ENCODE measurements around the gene CD4. TPM values are rescaled to one million over a fixed set of nuclear protein-coding genes. Genes with fewer than 3 reads are reported as not detected.
"Not testable (repeated sequence)": the region's sequence is repeated elsewhere in the genome, so short reads cannot be mapped to it uniquely, and the experiment has no call there.

Gene CD4
- total RNA-seq (10 to 100 TPM in 1 of 5 donors, 1 to 10 TPM in 2, not detected in 2; 7.2 to 25.9 (median 9.7) TPM), polyA plus RNA-seq (1 to 10 TPM; 2.0 to 7.3 (median 3.9) TPM)
- long read RNA-seq, donor 1 = 0 reads
- long read RNA-seq, donor 2, partial matches to known transcripts = 0 of 1 reads
- long read RNA-seq, donor 2, other reads (novel, unspliced or antisense) = 0 of 1 reads
- long read RNA-seq, donor 3, partial matches to known transcripts = 0 of 1 reads
- long read RNA-seq, donor 3, other reads (novel, unspliced or antisense) = 0 of 1 reads
- long read RNA-seq, donor 4 = 0 reads
- long read RNA-seq, donor 5, partial matches to known transcripts = 9 of 11 reads
- long read RNA-seq, donor 5, other reads (novel, unspliced or antisense) = 0 of 11 reads
- long read RNA-seq, donor 6, partial matches to known transcripts = 0 of 3 reads
- long read RNA-seq, donor 6, other reads (novel, unspliced or antisense) = 0 of 3 reads
- long read RNA-seq, donor 7 = 0 reads
- long read RNA-seq, donor 8, partial matches to known transcripts = 5 of 5 reads
- long read RNA-seq, donor 8, other reads (novel, unspliced or antisense) = 0 of 5 reads
- long read RNA-seq, donor 9 = 0 reads
- long read RNA-seq, donor 10, partial matches to known transcripts = 0 of 1 reads
- long read RNA-seq, donor 10, other reads (novel, unspliced or antisense) = 0 of 1 reads

DNA sequence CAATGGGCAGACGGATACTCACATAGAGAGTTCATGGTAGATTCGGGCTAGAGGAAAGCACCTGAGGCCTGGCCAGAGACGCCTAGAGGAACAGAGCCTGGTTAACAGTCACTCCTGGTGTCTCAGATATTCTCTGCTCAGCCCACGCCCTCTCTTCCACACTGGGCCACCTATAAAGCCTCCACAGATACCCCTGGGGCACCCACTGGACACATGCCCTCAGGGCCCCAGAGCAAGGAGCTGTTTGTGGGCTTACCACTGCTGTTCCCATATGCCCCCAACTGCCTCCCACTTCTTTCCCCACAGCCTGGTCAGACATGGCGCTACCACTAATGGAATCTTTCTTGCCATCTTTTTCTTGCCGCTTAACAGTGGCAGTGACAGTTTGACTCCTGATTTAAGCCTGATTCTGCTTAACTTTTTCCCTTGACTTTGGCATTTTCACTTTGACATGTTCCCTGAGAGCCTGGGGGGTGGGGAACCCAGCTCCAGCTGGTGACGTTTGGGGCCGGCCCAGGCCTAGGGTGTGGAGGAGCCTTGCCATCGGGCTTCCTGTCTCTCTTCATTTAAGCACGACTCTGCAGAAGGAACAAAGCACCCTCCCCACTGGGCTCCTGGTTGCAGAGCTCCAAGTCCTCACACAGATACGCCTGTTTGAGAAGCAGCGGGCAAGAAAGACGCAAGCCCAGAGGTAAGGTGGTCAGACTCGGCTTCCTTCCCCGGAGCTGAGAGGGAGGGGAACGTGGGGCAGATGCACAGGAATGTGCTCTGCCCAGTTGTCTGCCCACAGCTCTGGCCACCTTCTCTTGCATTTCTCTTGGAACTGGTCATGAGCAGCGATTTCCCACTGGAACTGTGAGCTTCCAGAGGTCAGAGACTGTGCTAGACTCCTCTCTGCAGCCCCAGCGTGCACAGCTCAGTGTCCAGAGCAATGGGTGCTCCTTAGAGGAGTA lies at the start of gene CD4:
CD4 (plus strand) TSS at position 557 of the 953 bp plus-strand sequence. CDS start 10,611 bp downstream, outside the sequence.
- Histone ChIP-seq H3K36me3 (no peaks in the 10 kb centered on the region), H3K4me1 (peaks cover 0 to 23% (median 3%) of the 10 kb centered on the region in 4 donors), H3K9me3 (no peaks in the 10 kb centered on the region), H3K27ac (peak within 1 kb of the TSS in 3 of 5 donors; percentile 50 to 76 (median 51)), H3K4me3 (peak within 1 kb of the TSS; percentile 14 to 32 (median 20)), H3K27me3 (no peaks in the 10 kb centered on the region)
- DNase-seq = peak in 1 of 2 donors; percentile 69
- WGBS, 5 donors = 51 to 57% (median 52%) methylated on average over 17 to 18 of the region's 18 CpGs
- intact Hi-C loops (cut with DNase I; ENCODE audit: low total_unique reads) = no loop called here
- TF ChIP-seq, protein P1, sequence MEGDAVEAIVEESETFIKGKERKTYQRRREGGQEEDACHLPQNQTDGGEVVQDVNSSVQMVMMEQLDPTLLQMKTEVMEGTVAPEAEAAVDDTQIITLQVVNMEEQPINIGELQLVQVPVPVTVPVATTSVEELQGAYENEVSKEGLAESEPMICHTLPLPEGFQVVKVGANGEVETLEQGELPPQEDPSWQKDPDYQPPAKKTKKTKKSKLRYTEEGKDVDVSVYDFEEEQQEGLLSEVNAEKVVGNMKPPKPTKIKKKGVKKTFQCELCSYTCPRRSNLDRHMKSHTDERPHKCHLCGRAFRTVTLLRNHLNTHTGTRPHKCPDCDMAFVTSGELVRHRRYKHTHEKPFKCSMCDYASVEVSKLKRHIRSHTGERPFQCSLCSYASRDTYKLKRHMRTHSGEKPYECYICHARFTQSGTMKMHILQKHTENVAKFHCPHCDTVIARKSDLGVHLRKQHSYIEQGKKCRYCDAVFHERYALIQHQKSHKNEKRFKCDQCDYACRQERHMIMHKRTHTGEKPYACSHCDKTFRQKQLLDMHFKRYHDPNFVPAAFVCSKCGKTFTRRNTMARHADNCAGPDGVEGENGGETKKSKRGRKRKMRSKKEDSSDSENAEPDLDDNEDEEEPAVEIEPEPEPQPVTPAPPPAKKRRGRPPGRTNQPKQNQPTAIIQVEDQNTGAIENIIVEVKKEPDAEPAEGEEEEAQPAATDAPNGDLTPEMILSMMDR (IDR thresholded peaks at IDR 0.05) = no peak
- TF ChIP-seq POLR2AphosphoS5 (IDR thresholded peaks at IDR 0.05) (peak in 2 of 3 donors; percentile 18 to 24), POLR2A (IDR thresholded peaks at IDR 0.05) (no peak), EP300 (IDR thresholded peaks at IDR 0.05) (no peak)

DNA sequence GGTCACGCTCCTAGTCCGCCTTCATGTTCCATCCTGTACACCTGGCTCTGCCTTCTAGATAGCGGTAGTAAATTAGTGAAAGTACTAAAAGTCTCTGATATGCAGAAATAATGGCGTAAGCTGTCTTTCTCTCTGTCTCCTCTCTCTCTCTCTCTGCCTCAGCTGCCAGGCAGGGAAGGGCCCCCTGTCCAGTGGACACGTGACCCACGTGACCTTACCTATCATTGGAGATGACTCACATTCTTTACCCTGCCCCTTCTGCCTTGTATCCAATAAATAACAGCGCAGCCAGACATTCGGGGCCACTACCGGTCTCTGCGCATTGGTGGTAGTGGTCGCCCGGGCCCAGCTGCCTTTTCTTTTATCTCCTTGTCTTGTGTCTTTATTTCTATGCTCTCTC lies 47.2 kb upstream of the CD4 start:
- intact Hi-C loops (cut with DNase I; ENCODE audit: low total_unique reads) = loop anchor here (10.0 kb wide), 1 partner anchor 83 kb away; the partner anchor contains the start of genes GPR162 and P3H3
- not testable (repeated sequence) for H3K4me3 ChIP-seq, H3K9me3 ChIP-seq, H3K4me1 ChIP-seq, DNase-seq, H3K27ac ChIP-seq, H3K27me3 ChIP-seq
- 72 to 85% (median 77%) methylated on average over 10 to 12 of the region's 12 CpGs for WGBS, 5 donors
- H3K36me3 ChIP-seq = peaks cover 2 to 15% (median 14%) of the 10 kb centered on the region in 4 donors

DNA sequence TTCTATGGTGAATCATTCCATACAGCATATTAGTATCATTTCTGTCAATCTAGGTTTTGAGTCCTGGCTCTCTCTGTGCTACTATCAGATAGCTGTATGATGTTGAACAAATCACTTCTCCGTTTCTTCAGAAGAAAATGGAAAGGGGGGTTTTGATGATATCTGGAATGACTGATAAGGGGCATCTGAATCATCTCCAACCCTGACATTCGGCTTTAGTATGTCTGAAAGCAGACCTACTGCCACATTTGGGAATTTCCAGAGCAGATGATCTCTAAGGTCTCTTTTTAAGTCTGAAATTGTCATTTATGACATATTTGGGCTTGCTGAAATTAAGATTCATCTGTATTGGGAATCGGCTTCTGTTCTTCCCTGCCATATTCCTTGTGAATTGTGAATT lies 46.5 kb upstream of the CD4 start:
- Histone ChIP-seq H3K36me3 (peaks cover 10 to 23% (median 21%) of the 10 kb centered on the region in 4 donors), H3K9me3 (no peaks in the 10 kb centered on the region), H3K27me3 (no peaks in the 10 kb centered on the region), H3K4me1 (peaks cover 0 to 7% (median 0%) of the 10 kb centered on the region in 4 donors), H3K27ac (no peak overlapping the region), H3K4me3 (no peak overlapping the region)
- intact Hi-C loops (cut with DNase I; ENCODE audit: low total_unique reads) = loop anchor here (10.0 kb wide), 1 partner anchor 82 kb away; the partner anchor contains the start of genes GPR162 and P3H3
- no peak for DNase-seq
- WGBS, 5 donors = 67 to 76% (median 73%) methylated on average over 3 of the region's 3 CpGs
- TF ChIP-seq, protein P1 (IDR thresholded peaks at IDR 0.05) = no peak
- TF ChIP-seq EP300 (IDR thresholded peaks at IDR 0.05) (no peak), POLR2A (IDR thresholded peaks at IDR 0.05) (no peak), POLR2AphosphoS5 (IDR thresholded peaks at IDR 0.05) (no peak)

DNA sequence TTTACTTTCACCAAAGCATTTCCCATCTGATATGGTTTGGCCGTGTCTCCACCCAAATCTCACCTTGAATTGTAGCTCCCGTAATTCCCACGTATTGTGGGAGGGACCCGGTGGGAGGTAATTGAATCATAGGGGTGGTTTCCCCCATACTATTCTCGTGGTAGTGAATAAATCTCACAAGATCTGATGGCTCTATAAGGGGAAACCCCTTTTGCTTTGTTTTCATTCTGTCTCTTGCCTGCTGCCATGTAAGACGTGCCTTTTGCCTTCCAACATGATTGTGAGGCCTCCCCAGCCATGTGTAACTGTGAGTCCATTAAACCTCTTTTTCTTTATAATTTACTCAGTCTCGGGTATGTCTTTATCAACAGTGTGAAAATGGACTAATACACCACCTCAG lies 46.0 kb upstream of the CD4 start:
- WGBS, 5 donors = 33 to 55% (median 47%) methylated on average over 7 of the region's 7 CpGs

More for the DNA sequence above, 46.0 kb upstream of the CD4 start:
- DNase-seq, H3K27ac ChIP-seq, H3K27me3 ChIP-seq, H3K4me3 ChIP-seq, H3K9me3 ChIP-seq, H3K4me1 ChIP-seq: not testable (repeated sequence)
- peaks cover 14 to 27% (median 26%) of the 10 kb centered on the region in 4 donors for H3K36me3 ChIP-seq
- intact Hi-C loops (cut with DNase I; ENCODE audit: low total_unique reads) = loop anchor here (10.0 kb wide), 1 partner anchor 82 kb away; the partner anchor contains the start of genes GPR162 and P3H3

Measured in stomach (tissue), 19 donors.